GM10266 (cell line): Measurements from ENCODE around the gene GTF2B.
"Not testable (repeated sequence)": the region's sequence is repeated elsewhere in the genome, so short reads cannot be mapped to it uniquely, and the experiment has no call there.

ENCODE experiments used
- DNase-seq: peaks from one replicate; pipeline ENCODE4 v3.0.0; 2012; ENCODE audit errors: extremely low spot score
- CTCF ChIP-seq: IDR thresholded peaks from 2 replicates; pipeline ENCODE4 v1.5.1; 2012; ENCODE audit warnings: mild to moderate bottlenecking, low read depth; ENCODE audit not compliant: control insufficient read depth, insufficient read depth; ENCODE audit errors: missing control alignments

The GTF2B gene

GRCh38 chr1:88891318-88891950 is at the start of gene GTF2B:
TSS of gene GTF2B (minus strand) at chr1:88891567. CDS start at chr1:88891499, 68 bp downstream.
- peak; percentile 79 for DNase-seq
- no peak for TF ChIP-seq CTCF

GRCh38 chr1:88938528-88938927 is 47.2 kb upstream of the GTF2B start:
- DNase-seq, result not testable (repeated sequence)

- no peak for DNase-seq
- TF ChIP-seq CTCF, result no peak
Observed at GRCh38 chr1:88936760-88937342, 45.5 kb upstream of the GTF2B start.

GRCh38 chr1:88936223-88936523 is 44.8 kb upstream of the GTF2B start:
- DNase-seq, result no peak
- no peak for TF ChIP-seq CTCF

- peak; percentile 65 for TF ChIP-seq CTCF
- peak; percentile 40 for DNase-seq
Observed at GRCh38 chr1:88935522-88936222, 44.3 kb upstream of the GTF2B start.

GRCh38 chr1:88930176-88930575 is 38.8 kb upstream of the GTF2B start:
- not testable (repeated sequence) for DNase-seq

- no peak for TF ChIP-seq CTCF
- DNase-seq, result no peak
Observed at GRCh38 chr1:88923224-88923623, 31.9 kb upstream of the GTF2B start.

GRCh38 chr1:88922214-88922613 is 30.8 kb upstream of the GTF2B start:
- no peak for DNase-seq
- TF ChIP-seq CTCF, result no peak
